Endothelial cell of umbilical vein (primary cell): ENCODE data around the gene GALNT12. TPM values are rescaled to one million over a fixed set of nuclear protein-coding genes. Genes with fewer than 3 reads are reported as not detected.

ENCODE experiments used
- BruUV-seq: library from RNA; stranded (reverse); fragments of 400-500 nt; replicated peaks from 2 replicates; lab custom pipeline; 2021; lab: Mats Ljungman, UMichigan
- CTCF ChIA-PET: fragments of 300-600, 350-600 bp; sonication (Branson Sonifier 250); formaldehyde crosslinking; loops from one replicate; lab custom pipeline; 2021; ENCODE audit warnings: antibody characterized with exemption, inconsistent platforms; lab: Charles Lee
- POLR2A ChIA-PET: fragments of 300-600, 350-600 bp; sonication (Branson Sonifier 250); formaldehyde crosslinking; loops from one replicate; lab custom pipeline; 2021; ENCODE audit warnings: antibody characterized with exemption, inconsistent platforms; lab: Charles Lee
- DNase-seq: peaks from one replicate; pipeline ENCODE4 v3.0.0-alpha.2; 2011; ENCODE audit warnings: low read depth, low spot score
- FAIRE-seq: peaks from 2 replicates; lab custom pipeline; 2011; peaks lifted over from hg19 to GRCh38; lab: Jason Lieb, UNC
- H2AFZ ChIP-seq: 2 replicates; pipeline ENCODE4 v1.6.0; 2012; ENCODE audit warnings: low read depth, low read length, control low read depth, inconsistent platforms
- H3K27ac ChIP-seq: 2 replicates; pipeline ENCODE4 v1.5.1; 2011; ENCODE audit warnings: low read depth, mild to moderate bottlenecking, control low read depth, low read length, moderate library complexity; ENCODE audit not compliant: insufficient read depth
- H3K27me3 ChIP-seq, 2 experiments: 2 replicates each; pipeline versions ENCODE4 v1.6.0 to v1.6.1; 2011; ENCODE audit warnings: low read length in 2 of 2, mixed read lengths in 1 of 2; ENCODE audit not compliant: control insufficient read depth in 2 of 2, insufficient read depth in 2 of 2
- H3K36me3 ChIP-seq, 2 experiments: 2 replicates in 1 of 2; 3 replicates in 1 of 2; pipeline ENCODE4 v1.5.1; 2011; ENCODE audit warnings: low read length in 2 of 2, mild to moderate bottlenecking in 1 of 2, moderate library complexity in 1 of 2; ENCODE audit not compliant: control insufficient read depth in 2 of 2, insufficient read depth in 2 of 2; ENCODE audit errors: extremely low read depth in 1 of 2
- H3K4me1 ChIP-seq: 3 replicates; pipeline ENCODE4 v1.5.1; 2011; ENCODE audit warnings: mild to moderate bottlenecking, low read length; ENCODE audit not compliant: control insufficient read depth, insufficient read depth; ENCODE audit errors: extremely low read depth
- H3K4me2 ChIP-seq: 2 replicates; pipeline ENCODE4 v1.6.1; 2011; ENCODE audit warnings: low read length, control low read depth, mixed read lengths; ENCODE audit not compliant: insufficient read depth
- H3K4me3 ChIP-seq, 3 experiments: fragments of 200-600 bp in 1 of 3; sonication (generic), shearing (Covaris generic) in 1 of 3; replicated peaks in 1 of 3; 2 replicates each; pipeline ENCODE4 v1.5.1; 2011 to 2016; ENCODE audit warnings: control low read depth in 3 of 3, low read length in 3 of 3, mild to moderate bottlenecking in 2 of 3, inconsistent platforms in 1 of 3, low read depth in 1 of 3, moderate library complexity in 1 of 3; ENCODE audit not compliant: insufficient read depth in 1 of 3
- H3K79me2 ChIP-seq: 2 replicates; pipeline ENCODE4 v1.6.0; 2012; ENCODE audit warnings: low read length, inconsistent platforms; ENCODE audit not compliant: control insufficient read depth, insufficient read depth
- H3K9ac ChIP-seq: replicated peaks from 2 replicates; pipeline ENCODE3; 2011; ENCODE audit warnings: low read length, control low read depth; ENCODE audit not compliant: insufficient read depth; ENCODE audit errors: extremely low read depth
- H3K9me1 ChIP-seq: replicated peaks from 3 replicates; pipeline ENCODE4 v1.6.0; 2011; ENCODE audit warnings: mild to moderate bottlenecking, low read length; ENCODE audit not compliant: control insufficient read depth, insufficient read depth; ENCODE audit errors: extremely low read depth
- H3K9me3 ChIP-seq: replicated peaks from 2 replicates; pipeline ENCODE4 v1.5.1; 2012; ENCODE audit warnings: low read length, inconsistent platforms; ENCODE audit not compliant: control insufficient read depth, insufficient read depth
- H4K20me1 ChIP-seq: replicated peaks from 2 replicates; pipeline ENCODE3; 2011; ENCODE audit warnings: mild to moderate bottlenecking, low read length; ENCODE audit not compliant: control insufficient read depth, insufficient read depth; ENCODE audit errors: extremely low read depth
- EZH2 ChIP-seq: IDR thresholded peaks from 2 replicates; pipeline ENCODE4 v1.6.1; 2012; ENCODE audit warnings: borderline replicate concordance, low read depth, mild to moderate bottlenecking, moderate library complexity, low read length, inconsistent platforms; ENCODE audit not compliant: severe bottlenecking
- FOS ChIP-seq: IDR thresholded peaks from 2 replicates; pipeline ENCODE4 v1.6.1; 2011; ENCODE audit warnings: mild to moderate bottlenecking, low read length, moderate library complexity, borderline replicate concordance; ENCODE audit not compliant: insufficient read depth
- GATA2 ChIP-seq: IDR thresholded peaks from 2 replicates; pipeline ENCODE4 v1.7.0; 2011; ENCODE audit warnings: low read depth, mild to moderate bottlenecking, moderate library complexity, mixed read lengths, low read length; ENCODE audit not compliant: insufficient read length, insufficient read depth
- JUN ChIP-seq: IDR thresholded peaks from 2 replicates; pipeline ENCODE4 v1.6.1; 2011; ENCODE audit warnings: borderline replicate concordance, low read depth; ENCODE audit not compliant: insufficient read length, insufficient read depth
- MAX ChIP-seq: IDR thresholded peaks from 2 replicates; pipeline ENCODE4 v1.6.1; 2011; ENCODE audit not compliant: insufficient read depth, insufficient read length
- MYC ChIP-seq: IDR thresholded peaks from one replicate; pipeline ENCODE4 v1.6.1; 2011; ENCODE audit warnings: mild to moderate bottlenecking, low read depth, low read length
- POLR2A ChIP-seq: IDR thresholded peaks from 2 replicates; pipeline ENCODE4 v1.6.1; 2012; ENCODE audit warnings: low read depth, mild to moderate bottlenecking, control low read depth, low read length
- POLR2AphosphoS5 ChIP-seq: IDR thresholded peaks from 2 replicates; pipeline ENCODE4 v1.6.1; 2012; ENCODE audit warnings: low read depth, mild to moderate bottlenecking, control low read depth, low read length, moderate library complexity; ENCODE audit not compliant: insufficient read depth
- dilution Hi-C: fragments of 300-500 bp; cut with MboI; formaldehyde crosslinking; loops from one replicate; pipeline ENCODE4 v1.15.0; 2019; ENCODE audit warnings: low sequenced_read_pairs; ENCODE audit not compliant: extremely low pct_ligation_motif_present
- intact Hi-C: fragments of 100-400 bp; cut with micrococcal nuclease; formaldehyde crosslinking; loops from one replicate; pipeline ENCODE4 v1.10.0; 2022
- polyA plus RNA-seq, 4 experiments: library from polyadenylated mRNA; depleted of rRNA in 3 of 4; stranded (reverse) in 3 of 4; unstranded in 1 of 4; fragments of >200 nt; gene quantifications; 2 replicates each; pipeline versions ENCODE4 v1.2.1 to v1.2.3, GENCODE V29; 2011 to 2012; ENCODE audit warnings: missing spikeins in 1 of 4
- total RNA-seq: library from RNA; stranded (reverse); gene quantifications from 2 replicates; pipeline ENCODE4 v1.2.3, GENCODE V29; 2021
- TF ChIP-seq, protein P1 (sequence below), 2 donors: IDR thresholded peaks; 1 replicate in 1 of 2; 2 replicates in 1 of 2; pipeline ENCODE4 v1.5.1; 2011; ENCODE audit warnings: low read length in 2 of 2, mild to moderate bottlenecking in 2 of 2, moderate library complexity in 2 of 2, control low read depth in 1 of 2, inconsistent platforms in 1 of 2, low read depth in 1 of 2; ENCODE audit not compliant: insufficient read depth in 1 of 2; ENCODE audit errors: extremely low read depth in 1 of 2

The GALNT12 gene
- total and polyA plus RNA-seq, 2 donors (not counting 3 experiments of a cell fraction or from before 2014, with no cell fraction given) = 0.26 to 0.44 TPM

DNA sequence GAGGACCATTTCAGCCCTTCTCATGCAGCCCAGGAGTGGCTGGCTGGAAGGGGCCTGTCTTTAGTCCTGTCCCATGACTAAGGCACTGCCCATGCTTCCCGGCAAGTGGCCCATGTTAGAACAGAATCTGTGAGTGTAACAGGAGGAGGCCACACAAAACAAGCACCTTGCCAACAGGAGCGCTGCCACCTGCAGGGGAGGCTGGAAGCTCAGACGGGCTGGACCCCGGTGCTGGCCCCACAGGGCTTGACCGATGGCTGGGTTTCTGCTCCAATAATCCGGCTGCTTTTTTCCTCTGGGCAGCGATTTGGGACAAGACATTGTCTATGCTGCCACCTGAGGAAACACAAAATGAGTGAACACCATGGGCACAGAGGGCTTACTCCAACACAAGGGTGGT is 39.6 kb upstream of the GALNT12 start:
- no peak for FAIRE-seq
- no peaks in the 10 kb centered on the region for H4K20me1 ChIP-seq
- H3K9ac ChIP-seq = no peak overlapping the region
- no peaks in the 10 kb centered on the region for H3K79me2 ChIP-seq
- no peak overlapping the region for H2AFZ ChIP-seq
- no peak overlapping the region for H3K4me3 ChIP-seq
- H3K27ac ChIP-seq = no peak overlapping the region
- DNase-seq = no peak
- no peaks in the 10 kb centered on the region for H3K4me1 ChIP-seq
- ChIA-PET POLR2A (no interaction called here), CTCF (interaction anchor here (1.0 to 1.4 kb wide), 2 partner anchors 8 to 60 kb away, joined by 3 read pairs; no protein-coding TSS in a partner anchor)
- no TSS peak for BruUV-seq
- no peaks in the 10 kb centered on the region for H3K9me1 ChIP-seq
- H3K9me3 ChIP-seq = no peaks in the 10 kb centered on the region
- dilution Hi-C loops = loop anchor here (25.0 kb wide), 1 partner anchor 481 kb away; no protein-coding TSS in a partner anchor
- intact Hi-C loops = no loop called here
- no peak for TF ChIP-seq POLR2A
- TF ChIP-seq, protein P1, sequence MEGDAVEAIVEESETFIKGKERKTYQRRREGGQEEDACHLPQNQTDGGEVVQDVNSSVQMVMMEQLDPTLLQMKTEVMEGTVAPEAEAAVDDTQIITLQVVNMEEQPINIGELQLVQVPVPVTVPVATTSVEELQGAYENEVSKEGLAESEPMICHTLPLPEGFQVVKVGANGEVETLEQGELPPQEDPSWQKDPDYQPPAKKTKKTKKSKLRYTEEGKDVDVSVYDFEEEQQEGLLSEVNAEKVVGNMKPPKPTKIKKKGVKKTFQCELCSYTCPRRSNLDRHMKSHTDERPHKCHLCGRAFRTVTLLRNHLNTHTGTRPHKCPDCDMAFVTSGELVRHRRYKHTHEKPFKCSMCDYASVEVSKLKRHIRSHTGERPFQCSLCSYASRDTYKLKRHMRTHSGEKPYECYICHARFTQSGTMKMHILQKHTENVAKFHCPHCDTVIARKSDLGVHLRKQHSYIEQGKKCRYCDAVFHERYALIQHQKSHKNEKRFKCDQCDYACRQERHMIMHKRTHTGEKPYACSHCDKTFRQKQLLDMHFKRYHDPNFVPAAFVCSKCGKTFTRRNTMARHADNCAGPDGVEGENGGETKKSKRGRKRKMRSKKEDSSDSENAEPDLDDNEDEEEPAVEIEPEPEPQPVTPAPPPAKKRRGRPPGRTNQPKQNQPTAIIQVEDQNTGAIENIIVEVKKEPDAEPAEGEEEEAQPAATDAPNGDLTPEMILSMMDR (IDR thresholded peaks at IDR 0.05; ENCODE audit: extremely low read depth in 1 of 2, insufficient read depth in 1 of 2, low read depth in 1 of 2, low read length in 2 of 2) = no peak
- TF ChIP-seq MAX = no peak
- TF ChIP-seq JUN = no peak
- no peak for TF ChIP-seq FOS
- TF ChIP-seq POLR2AphosphoS5 = no peak
- TF ChIP-seq EZH2 = no peak
- no peak for TF ChIP-seq GATA2
- no peak for TF ChIP-seq MYC
- peaks cover 0 to 19% of the 10 kb centered on the region in 2 experiments for H3K36me3 ChIP-seq
- H3K4me2 ChIP-seq = no peak overlapping the region
- H3K27me3 ChIP-seq = no peaks in the 10 kb centered on the region
